CD14-positive monocyte (primary cell): ENCODE data around the gene LYPD4. TPM values are rescaled to one million over a fixed set of nuclear protein-coding genes. Genes with fewer than 3 reads are reported as not detected.

Experiments used
- DNase-seq, 3 donors: peaks; one replicate each; pipeline ENCODE4 v3.0.0-alpha.2; 2011 to 2022
- H2AFZ ChIP-seq: 2 replicates; pipeline ENCODE4 v1.6.0; 2012; ENCODE audit warnings: mild to moderate bottlenecking, low read depth, low read length, inconsistent platforms; ENCODE audit not compliant: insufficient read depth, poor library complexity, severe bottlenecking
- H3K27ac ChIP-seq, 2 donors: 1 replicate in 1 of 2; 2 replicates in 1 of 2; pipeline ENCODE4 v1.5.1; 2012 to 2013; ENCODE audit warnings: low read length in 2 of 2, control low read depth in 1 of 2, inconsistent platforms in 1 of 2, low read depth in 1 of 2, mild to moderate bottlenecking in 1 of 2
- H3K27me3 ChIP-seq, 2 donors: one replicate each; pipeline versions ENCODE4 v1.6.0 to v1.6.1; 2011 to 2013; ENCODE audit warnings: low read length in 2 of 2; ENCODE audit not compliant: control insufficient read depth in 2 of 2, insufficient read depth in 2 of 2
- H3K36me3 ChIP-seq, 2 donors: replicated peaks in 1 of 2; 1 replicate in 1 of 2; 2 replicates in 1 of 2; pipeline versions ENCODE4 v1.5.1 to v1.6.1; 2012 to 2013; ENCODE audit warnings: low read length in 2 of 2, control low read depth in 1 of 2, inconsistent platforms in 1 of 2, mild to moderate bottlenecking in 1 of 2; ENCODE audit not compliant: insufficient read depth in 2 of 2, control insufficient read depth in 1 of 2
- H3K4me1 ChIP-seq, 2 donors: 1 replicate in 1 of 2; 2 replicates in 1 of 2; pipeline versions ENCODE4 v1.5.1 to v1.6.1; 2012 to 2013; ENCODE audit warnings: low read length in 2 of 2, control low read depth in 1 of 2, inconsistent platforms in 1 of 2, mild to moderate bottlenecking in 1 of 2, moderate library complexity in 1 of 2; ENCODE audit not compliant: insufficient read depth in 2 of 2, control insufficient read depth in 1 of 2
- H3K4me2 ChIP-seq: replicated peaks from 2 replicates; pipeline ENCODE3; 2012; ENCODE audit warnings: low read length, moderate library complexity, mild to moderate bottlenecking; ENCODE audit not compliant: poor library complexity, severe bottlenecking; ENCODE audit errors: extremely low read depth
- H3K4me3 ChIP-seq, 3 experiments: fragments of 200-600 bp in 1 of 3; sonication (generic) in 1 of 3; replicated peaks in 1 of 3; 1 replicate in 2 of 3; 2 replicates in 1 of 3; pipeline ENCODE4 v1.5.1; 2011 to 2013; ENCODE audit warnings: low read length in 3 of 3, mild to moderate bottlenecking in 3 of 3, control low read depth in 2 of 3, low read depth in 2 of 3, inconsistent platforms in 1 of 3, moderate library complexity in 1 of 3
- H3K79me2 ChIP-seq: 2 replicates; pipeline ENCODE4 v1.6.0; 2012; ENCODE audit warnings: mild to moderate bottlenecking, control low read depth, inconsistent platforms, low read length, moderate library complexity; ENCODE audit not compliant: insufficient read depth
- H3K9ac ChIP-seq: 2 replicates; pipeline ENCODE4 v1.6.0; 2017; ENCODE audit warnings: low read length, mild to moderate bottlenecking; ENCODE audit not compliant: insufficient read depth, poor library complexity, severe bottlenecking
- H3K9me3 ChIP-seq, 2 donors: replicated peaks in 1 of 2; 1 replicate in 1 of 2; 2 replicates in 1 of 2; pipeline versions ENCODE4 v1.5.1 to v1.6.1; 2012 to 2013; ENCODE audit warnings: low read length in 2 of 2, control low read depth in 1 of 2; ENCODE audit not compliant: control insufficient read depth in 1 of 2, insufficient read depth in 1 of 2
- H4K20me1 ChIP-seq: 2 replicates; pipeline ENCODE4 v1.6.0; 2012; ENCODE audit warnings: mild to moderate bottlenecking, low read length, control low read depth, moderate library complexity; ENCODE audit not compliant: insufficient read depth
- H3K27ac Mint-ChIP-seq, 7 donors: one replicate each; pipeline ENCODE4 v1.8.0; 2020; ENCODE audit warnings: mild to moderate bottlenecking in 7 of 7, mixed read lengths in 7 of 7, moderate library complexity in 6 of 7, inconsistent platforms in 2 of 7
- H3K27me3 Mint-ChIP-seq, 3 donors: one replicate each; pipeline ENCODE4 v1.8.0; 2021 to 2022; ENCODE audit warnings: low read depth in 3 of 3, mild to moderate bottlenecking in 3 of 3, mixed read lengths in 3 of 3, moderate library complexity in 3 of 3, inconsistent platforms in 1 of 3
- H3K36me3 Mint-ChIP-seq, 2 donors: one replicate each; pipeline ENCODE4 v1.8.0; 2020; ENCODE audit warnings: mixed read lengths in 2 of 2, inconsistent platforms in 1 of 2, mild to moderate bottlenecking in 1 of 2
- H3K4me1 Mint-ChIP-seq: one replicate; pipeline ENCODE4 v1.8.0; 2020; ENCODE audit warnings: mild to moderate bottlenecking, mixed read lengths
- H3K4me3 Mint-ChIP-seq, 2 donors: one replicate each; pipeline ENCODE4 v1.8.0; 2020; ENCODE audit warnings: mild to moderate bottlenecking in 2 of 2, mixed read lengths in 2 of 2, moderate library complexity in 1 of 2
- H3K9me3 Mint-ChIP-seq, 7 donors: one replicate each; pipeline ENCODE4 v1.8.0; 2020 to 2022; ENCODE audit warnings: mixed read lengths in 7 of 7, mild to moderate bottlenecking in 6 of 7, moderate library complexity in 6 of 7, inconsistent platforms in 2 of 7
- CTCF ChIP-seq: fragments of 200-600 bp; IDR thresholded peaks from one replicate; pipeline ENCODE4 v1.8.0; 2022; ENCODE audit warnings: antibody characterized with exemption, mild to moderate bottlenecking
- WGBS: methylation state at CpG from one replicate; pipeline ENCODE4 v1.1.5; 2013; ENCODE audit warnings: missing lambda C conversion rate; ENCODE audit not compliant: insufficient coverage; 5-methylcytosine and 5-hydroxymethylcytosine counted together
- intact Hi-C, 2 donors: fragments of 100-400 bp; cut with micrococcal nuclease; formaldehyde crosslinking; loops; one replicate each; pipeline versions ENCODE4 v1.15.0 to v1.15.1; 2023
- polyA plus RNA-seq, 3 donors: library from polyadenylated mRNA; depleted of rRNA in 1 of 3; unstranded in 2 of 3; stranded (reverse) in 1 of 3; fragments of 300-500 nt in 2 of 3; fragments of >200 nt in 1 of 3; fragmentation: Illumina TruSeq in 2 of 3; gene quantifications; 1 replicate in 2 of 3; 2 replicates in 1 of 3; pipeline ENCODE4 v1.2.3, GENCODE V29; 2012 to 2021

The LYPD4 gene
- polyA plus RNA-seq, 3 donors = not detected

GRCh38 chr19:41853768-41854167 lies 9.3 kb upstream of the LYPD4 start:
- Mint-ChIP-seq H3K9me3 (no peaks in the 10 kb centered on the region), H3K4me1 (peaks cover 5% of the 10 kb centered on the region), H3K4me3 (no peak overlapping the region), H3K27me3 (peaks cover 6 to 11% (median 9%) of the 10 kb centered on the region in 3 donors), H3K27ac (no peak overlapping the region), H3K36me3 (no peaks in the 10 kb centered on the region)
- H3K9ac ChIP-seq = no peak overlapping the region
- no peaks in the 10 kb centered on the region for H4K20me1 ChIP-seq
- no peaks in the 10 kb centered on the region for H3K79me2 ChIP-seq
- TF ChIP-seq CTCF = no peak
- intact Hi-C loops = no loop called here
- no peak overlapping the region for H3K4me2 ChIP-seq
- H3K27ac ChIP-seq = no peak overlapping the region
- H3K36me3 ChIP-seq = no peaks in the 10 kb centered on the region
- no peak overlapping the region for H3K4me3 ChIP-seq
- no CpG with 5 or more reads among the region's 2 CpGs for WGBS
- H3K9me3 ChIP-seq = no peaks in the 10 kb centered on the region
- H3K27me3 ChIP-seq = peaks cover 2 to 7% of the 10 kb centered on the region in 2 donors
- peaks cover 0 to 5% of the 10 kb centered on the region in 2 donors for H3K4me1 ChIP-seq
- no peak for DNase-seq
- H2AFZ ChIP-seq = no peak overlapping the region

- no peak for DNase-seq
- Histone ChIP-seq H3K4me3 (no peak overlapping the region), H3K27ac (no peak overlapping the region), H3K4me1 (peaks cover 0 to 5% of the 10 kb centered on the region in 2 donors), H3K27me3 (peaks cover 2 to 7% of the 10 kb centered on the region in 2 donors), H3K79me2 (no peaks in the 10 kb centered on the region), H3K9me3 (no peaks in the 10 kb centered on the region), H4K20me1 (no peaks in the 10 kb centered on the region), H3K4me2 (no peak overlapping the region), H3K9ac (no peak overlapping the region), H3K36me3 (no peaks in the 10 kb centered on the region), H2AFZ (no peak overlapping the region)
- no CpG with 5 or more reads among the region's 2 CpGs for WGBS
- Mint-ChIP-seq H3K4me1 (peaks cover 5% of the 10 kb centered on the region), H3K9me3 (no peaks in the 10 kb centered on the region), H3K36me3 (no peaks in the 10 kb centered on the region), H3K27ac (no peak overlapping the region), H3K4me3 (no peak overlapping the region), H3K27me3 (peaks cover 6 to 11% (median 9%) of the 10 kb centered on the region in 3 donors)
- intact Hi-C loops = no loop called here
- TF ChIP-seq CTCF = no peak
Observed at GRCh38 chr19:41853344-41853743, 8.9 kb upstream of the LYPD4 start.
